ENCODE measurements around the gene CCNE1.
A peak's percentile ranks its signal among the peaks of the same experiment; 100 is the strongest.
"Not testable (repeated sequence)": the region's sequence is repeated elsewhere in the genome, so short reads cannot be mapped to it uniquely, and the experiment has no call there.

Gene CCNE1

GRCh38 chr19:29819300-29819699 is 7.5 kb downstream of the CCNE1 start:
- DNase-seq, result no peak

GRCh38 chr19:29819986-29820385 is 8.2 kb downstream of the CCNE1 start:
- no peak for DNase-seq

GRCh38 chr19:29823581-29824330 is 12.0 kb downstream of the CCNE1 start:
- no peak for DNase-seq

GRCh38 chr19:29825263-29825662 is 13.5 kb downstream of the CCNE1 start:
- DNase-seq, result not testable (repeated sequence)

- DNase-seq, result no peak
Observed at GRCh38 chr19:29831041-29831548, 19.3 kb downstream of the CCNE1 start.

- DNase-seq, result no peak
Observed at GRCh38 chr19:29831686-29832085, 19.9 kb downstream of the CCNE1 start.

- DNase-seq, result no peak
Observed at GRCh38 chr19:29832801-29833200, 21.0 kb downstream of the CCNE1 start.

- DNase-seq, result no peak
Observed at GRCh38 chr19:29833614-29834261, 21.9 kb downstream of the CCNE1 start.

- no peak for DNase-seq
Observed at GRCh38 chr19:29834991-29835846, 23.4 kb downstream of the CCNE1 start.

- DNase-seq, result no peak
Observed at GRCh38 chr19:29836409-29836825, 24.6 kb downstream of the CCNE1 start.

GRCh38 chr19:29837448-29837981 is 25.7 kb downstream of the CCNE1 start:
- DNase-seq, result no peak

- no peak for DNase-seq
Observed at GRCh38 chr19:29837996-29838395, 26.2 kb downstream of the CCNE1 start.

- no peak for DNase-seq
Observed at GRCh38 chr19:29840066-29840950, 28.5 kb downstream of the CCNE1 start.

GRCh38 chr19:29841209-29841558 is 29.4 kb downstream of the CCNE1 start:
- DNase-seq, result no peak

- peak in 1 of 2 donors; percentile 12 for DNase-seq
Observed at GRCh38 chr19:29841559-29842367, 30.0 kb downstream of the CCNE1 start.

GRCh38 chr19:29842471-29843179 is 30.8 kb downstream of the CCNE1 start:
- DNase-seq, result peak; percentile 52 to 61

GRCh38 chr19:29843180-29844051 is 31.6 kb downstream of the CCNE1 start:
- DNase-seq, result peak; percentile 46 to 60

GRCh38 chr19:29844891-29845573 is 33.2 kb downstream of the CCNE1 start:
- DNase-seq, result peak; percentile 88 to 92

All from inflammatory macrophage treated with lipopolysaccharide for 1 hour (primary cell).